ENCODE results near the gene JAKMIP1.

The JAKMIP1 gene

DNA sequence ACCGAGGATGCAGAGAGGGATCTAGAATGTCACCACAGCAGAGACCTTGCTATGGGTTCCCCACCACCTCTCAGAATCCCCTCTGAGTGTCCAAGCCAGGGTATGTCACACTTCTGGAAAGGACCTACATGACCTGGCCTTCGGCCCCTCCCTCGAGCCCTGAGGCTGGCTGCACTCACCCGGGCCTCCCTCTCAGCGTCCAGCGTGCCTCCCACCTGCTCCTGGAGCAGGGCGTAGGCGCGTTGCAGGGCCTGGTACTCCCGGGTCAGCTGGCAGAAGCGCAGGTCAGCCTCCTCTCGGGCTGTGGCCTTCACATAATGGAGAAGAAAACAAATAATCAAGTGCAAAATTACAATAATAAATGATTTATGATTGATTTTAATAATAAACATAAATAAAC is 138.2 kb downstream of the JAKMIP1 start:
- H3K4me3 ChIP-seq (ENCODE audit: low read length): no peak overlapping the region
- TF ChIP-seq, protein P1, sequence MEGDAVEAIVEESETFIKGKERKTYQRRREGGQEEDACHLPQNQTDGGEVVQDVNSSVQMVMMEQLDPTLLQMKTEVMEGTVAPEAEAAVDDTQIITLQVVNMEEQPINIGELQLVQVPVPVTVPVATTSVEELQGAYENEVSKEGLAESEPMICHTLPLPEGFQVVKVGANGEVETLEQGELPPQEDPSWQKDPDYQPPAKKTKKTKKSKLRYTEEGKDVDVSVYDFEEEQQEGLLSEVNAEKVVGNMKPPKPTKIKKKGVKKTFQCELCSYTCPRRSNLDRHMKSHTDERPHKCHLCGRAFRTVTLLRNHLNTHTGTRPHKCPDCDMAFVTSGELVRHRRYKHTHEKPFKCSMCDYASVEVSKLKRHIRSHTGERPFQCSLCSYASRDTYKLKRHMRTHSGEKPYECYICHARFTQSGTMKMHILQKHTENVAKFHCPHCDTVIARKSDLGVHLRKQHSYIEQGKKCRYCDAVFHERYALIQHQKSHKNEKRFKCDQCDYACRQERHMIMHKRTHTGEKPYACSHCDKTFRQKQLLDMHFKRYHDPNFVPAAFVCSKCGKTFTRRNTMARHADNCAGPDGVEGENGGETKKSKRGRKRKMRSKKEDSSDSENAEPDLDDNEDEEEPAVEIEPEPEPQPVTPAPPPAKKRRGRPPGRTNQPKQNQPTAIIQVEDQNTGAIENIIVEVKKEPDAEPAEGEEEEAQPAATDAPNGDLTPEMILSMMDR (IDR thresholded peaks at IDR 0.05; ENCODE audit: insufficient read depth, low read depth, low read length, missing control alignments): no peak
- no peak for DNase-seq (ENCODE audit: low read depth)

DNA sequence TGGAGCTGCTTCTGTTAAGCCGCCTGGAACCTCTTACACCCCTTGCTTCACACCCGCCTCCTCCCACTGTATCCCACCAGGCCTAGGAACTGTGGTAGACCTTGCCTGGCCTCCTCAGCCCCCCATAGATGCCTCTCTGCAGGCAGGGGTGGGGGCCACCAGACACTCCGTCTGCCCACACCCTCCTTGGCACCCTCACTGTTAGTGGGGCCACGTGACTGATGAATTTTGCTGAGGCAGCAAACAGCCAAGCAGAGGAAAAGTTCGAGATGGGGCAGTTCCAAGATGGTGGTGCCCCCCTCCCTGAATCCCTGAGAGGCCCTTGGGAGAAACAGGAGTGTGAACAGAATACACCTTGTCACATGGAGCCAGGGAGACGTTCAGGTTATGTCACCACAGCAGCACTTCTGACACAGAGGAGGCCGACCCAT is 141.0 kb downstream of the JAKMIP1 start:
- no peak overlapping the region for H3K4me3 ChIP-seq (ENCODE audit: low read length)
- DNase-seq (ENCODE audit: low read depth): no peak
- TF ChIP-seq, protein P1 (IDR thresholded peaks at IDR 0.05; ENCODE audit: insufficient read depth, low read depth, low read length, missing control alignments): no peak

DNA sequence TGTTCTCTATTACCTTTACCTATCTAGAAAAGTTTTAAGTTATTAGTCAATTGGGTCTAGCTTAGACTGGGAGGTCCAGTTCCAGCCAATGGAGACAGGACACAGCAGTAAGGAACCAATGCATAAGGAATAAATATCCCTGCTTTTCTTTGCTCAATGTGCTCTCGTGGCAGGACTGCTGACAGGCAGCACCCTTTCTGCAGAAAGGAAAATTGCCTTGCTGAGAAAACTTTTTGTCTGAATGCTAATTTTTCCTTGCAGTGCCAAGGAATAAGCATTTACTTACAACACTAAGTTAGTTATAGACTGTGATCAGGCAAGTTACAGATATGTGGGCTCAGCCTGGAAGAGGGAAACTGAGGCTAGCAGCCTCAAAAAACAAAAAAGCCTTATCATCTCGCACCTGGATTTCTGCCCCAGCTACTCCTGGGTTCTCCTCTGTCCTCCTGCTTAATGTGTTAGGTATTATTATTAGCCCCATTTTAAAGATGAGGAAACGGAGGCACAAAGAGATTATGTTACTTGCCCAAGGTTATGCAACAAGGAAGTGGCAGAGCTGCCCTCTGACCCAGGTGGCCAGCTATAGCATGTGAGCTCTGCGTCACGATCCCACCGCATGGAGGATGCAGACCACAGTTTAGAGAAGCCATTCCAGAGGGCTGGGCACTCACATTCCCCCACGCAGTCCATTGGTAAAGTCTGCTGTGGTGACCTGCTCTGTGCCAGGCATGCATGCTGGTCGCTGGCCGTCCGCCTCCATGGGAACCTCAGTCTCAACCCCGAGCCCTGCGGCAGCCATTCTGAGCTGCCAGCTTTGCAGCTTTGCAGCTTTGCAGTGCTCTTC is 141.6 kb downstream of the JAKMIP1 start:
- no peak for DNase-seq (ENCODE audit: low read depth)
- TF ChIP-seq, protein P1 (IDR thresholded peaks at IDR 0.05; ENCODE audit: insufficient read depth, low read depth, low read length, missing control alignments): no peak
- H3K4me3 ChIP-seq (ENCODE audit: low read length): no peak overlapping the region

DNA sequence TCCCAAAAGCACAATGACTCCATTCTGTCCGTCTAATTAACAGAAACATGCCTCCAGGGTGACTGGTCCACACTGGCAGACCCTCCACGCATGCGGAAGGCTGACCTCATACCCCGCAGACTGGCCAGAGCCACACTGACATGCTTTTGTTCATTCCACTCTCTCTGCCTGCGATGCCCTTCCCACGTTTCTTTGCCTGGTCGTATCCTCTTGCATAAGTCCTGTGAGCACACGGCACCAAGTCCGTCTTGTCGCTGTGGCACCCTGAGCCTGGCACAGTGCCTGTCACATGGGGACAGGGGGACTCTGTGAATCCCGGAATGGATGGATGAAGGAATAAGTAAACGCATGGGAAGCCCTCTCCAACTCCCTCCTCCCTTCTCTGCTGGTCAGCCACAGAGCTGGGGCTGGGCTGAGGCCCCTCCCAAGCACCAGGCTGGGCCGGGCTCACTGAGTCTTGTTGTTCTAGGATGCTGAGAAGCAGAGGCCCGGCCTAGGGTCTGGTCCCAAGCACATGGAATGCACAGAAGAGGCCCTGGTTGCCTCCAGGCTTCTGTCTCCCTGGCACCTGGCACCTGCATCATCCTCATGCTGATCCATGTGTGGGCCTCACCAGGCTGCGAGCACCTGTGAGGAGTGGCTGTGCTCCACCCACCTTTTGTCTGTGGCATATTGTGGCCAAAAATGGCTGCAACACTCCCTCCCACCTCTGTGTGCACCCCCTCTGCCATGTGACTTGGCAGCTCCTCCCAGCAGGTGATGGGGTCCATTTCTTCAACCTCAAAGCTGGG is 143.2 kb downstream of the JAKMIP1 start:
- no peak for DNase-seq (ENCODE audit: low read depth)
- H3K4me3 ChIP-seq (ENCODE audit: low read length): no peak overlapping the region
- TF ChIP-seq, protein P1 (IDR thresholded peaks at IDR 0.05; ENCODE audit: insufficient read depth, low read depth, low read length, missing control alignments): no peak

DNA sequence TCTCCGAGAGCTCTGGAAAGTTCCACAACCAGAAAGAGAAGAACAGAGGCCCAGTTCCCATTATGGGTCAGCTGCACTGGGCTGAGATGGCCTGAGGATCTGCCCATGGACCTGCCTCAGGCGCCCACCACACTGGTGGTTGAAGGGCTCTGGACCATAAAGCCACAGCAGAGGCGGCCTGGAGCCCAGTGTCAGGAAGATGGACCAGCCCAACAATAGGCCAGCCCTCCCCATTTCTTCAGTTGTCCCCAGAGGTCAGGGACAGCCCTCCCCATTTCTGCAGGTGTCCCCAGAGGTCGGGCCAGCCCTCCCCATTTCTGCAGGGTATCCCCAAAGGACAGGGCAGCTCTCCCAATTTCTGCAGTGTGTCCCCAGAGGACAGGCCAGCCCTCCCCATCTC is 144.9 kb downstream of the JAKMIP1 start:
- TF ChIP-seq, protein P1 (IDR thresholded peaks at IDR 0.05; ENCODE audit: insufficient read depth, low read depth, low read length, missing control alignments): no peak
- no peak overlapping the region for H3K4me3 ChIP-seq (ENCODE audit: low read length)

DNA sequence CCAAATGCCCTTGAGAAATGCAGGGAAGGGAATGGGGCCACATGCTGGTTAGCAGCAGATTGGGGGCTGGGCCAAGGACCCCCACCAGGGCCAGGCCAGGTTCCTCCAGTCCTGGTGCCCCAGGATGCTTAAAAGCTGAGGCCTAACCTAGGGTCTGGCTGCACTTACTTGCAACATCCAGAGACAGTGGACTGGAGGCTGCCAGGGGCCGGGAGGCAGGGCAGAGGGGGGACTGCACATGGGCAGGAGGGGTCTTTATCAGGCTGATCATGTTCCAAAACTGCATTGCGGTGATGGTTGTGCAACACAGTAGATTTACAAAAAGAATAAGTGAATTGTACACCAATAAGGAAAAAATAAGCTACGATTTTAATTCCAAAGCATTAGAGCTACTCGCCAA is 145.3 kb downstream of the JAKMIP1 start:
- TF ChIP-seq, protein P1 (IDR thresholded peaks at IDR 0.05; ENCODE audit: insufficient read depth, low read depth, low read length, missing control alignments): no peak
- H3K4me3 ChIP-seq (ENCODE audit: low read length): no peak overlapping the region
- no peak for DNase-seq (ENCODE audit: low read depth)

More for the DNA sequence above, 144.9 kb downstream of the JAKMIP1 start:
- DNase-seq (ENCODE audit: low read depth): no peak
